B cell (primary cell): ENCODE data around the gene ZNF79. TPM values are rescaled to one million over a fixed set of nuclear protein-coding genes. Genes with fewer than 3 reads are reported as not detected.

Source experiments
- ATAC-seq: fragments of 200-7000 bp; cut with Tn5 transposase; one replicate; pipeline ENCODE4 v1.10.0; 2021; ENCODE audit warnings: low read depth, mild to moderate bottlenecking, moderate number of reproducible peaks, moderate library complexity
- CTCF ChIA-PET: fragments of 350-600 bp; sonication (Branson Sonifier 250); formaldehyde crosslinking; loops from one replicate; lab custom pipeline; 2021; ENCODE audit warnings: antibody characterized with exemption, inconsistent platforms; lab: Charles Lee
- POLR2A ChIA-PET: fragments of 350-600 bp; sonication (Branson Sonifier 250); formaldehyde crosslinking; loops from one replicate; lab custom pipeline; 2021; ENCODE audit warnings: antibody characterized with exemption; lab: Charles Lee
- DNase-seq: peaks from one replicate; pipeline ENCODE4 v3.0.0; 2013
- H2AFZ ChIP-seq: 2 replicates; pipeline ENCODE4 v1.6.1; 2012; ENCODE audit warnings: mild to moderate bottlenecking, low read depth, low read length; ENCODE audit not compliant: insufficient read depth, poor library complexity, severe bottlenecking
- H3K27ac ChIP-seq, 2 donors: 1 replicate in 1 of 2; 2 replicates in 1 of 2; pipeline ENCODE4 v1.5.1; 2012 to 2013; ENCODE audit warnings: low read length in 2 of 2, mild to moderate bottlenecking in 2 of 2, moderate library complexity in 1 of 2
- H3K27me3 ChIP-seq, 4 experiments: fragments of 200-600 bp in 1 of 4; sonication (generic) in 1 of 4; replicated peaks in 1 of 4; 1 replicate in 2 of 4; 2 replicates in 2 of 4; pipeline versions ENCODE4 v1.6.1 to v1.7.0; 2013 to 2016; ENCODE audit warnings: low read length in 3 of 4, mild to moderate bottlenecking in 2 of 4, mixed read lengths in 1 of 4, moderate library complexity in 1 of 4; ENCODE audit not compliant: insufficient read depth in 4 of 4, control insufficient read depth in 3 of 4; ENCODE audit errors: control extremely low read depth in 1 of 4
- H3K36me3 ChIP-seq, 2 experiments: replicated peaks in 1 of 2; 1 replicate in 1 of 2; 2 replicates in 1 of 2; pipeline versions ENCODE4 v1.6.1 to v1.7.1; 2013; ENCODE audit warnings: low read length in 1 of 2; ENCODE audit not compliant: insufficient read depth in 2 of 2, control insufficient read depth in 1 of 2; ENCODE audit errors: control extremely low read depth in 1 of 2, extremely low read depth in 1 of 2
- H3K4me1 ChIP-seq, 2 donors: fragments of 200-600 bp in 1 of 2; sonication (generic) in 1 of 2; 1 replicate in 1 of 2; 2 replicates in 1 of 2; pipeline versions ENCODE4 v1.5.1 to v1.6.1; 2013 to 2017; ENCODE audit warnings: low read length in 2 of 2; ENCODE audit not compliant: control insufficient read depth in 2 of 2, insufficient read depth in 2 of 2
- H3K4me2 ChIP-seq: replicated peaks from 2 replicates; pipeline ENCODE3; 2012; ENCODE audit warnings: mild to moderate bottlenecking, low read depth, low read length; ENCODE audit not compliant: poor library complexity, severe bottlenecking
- H3K4me3 ChIP-seq, 5 experiments: fragments of 200-600 bp in 1 of 5; sonication (generic) in 1 of 5; 1 replicate in 3 of 5; 2 replicates in 2 of 5; pipeline versions ENCODE4 v1.5.1 to v1.7.0; 2011 to 2016; ENCODE audit warnings: low read length in 4 of 5, mild to moderate bottlenecking in 4 of 5, low read depth in 2 of 5, control low read depth in 1 of 5, moderate library complexity in 1 of 5; ENCODE audit not compliant: insufficient read depth in 1 of 5; ENCODE audit errors: control extremely low read depth in 1 of 5, extremely low read depth in 1 of 5
- H3K79me2 ChIP-seq: fragments of 200-600 bp; sonication (generic); one replicate; pipeline ENCODE4 v1.6.0; 2016; ENCODE audit warnings: low read length; ENCODE audit not compliant: control insufficient read depth, insufficient read depth
- H3K9ac ChIP-seq: fragments of 200-600 bp; sonication (generic); 2 replicates; pipeline ENCODE4 v1.6.1; 2017; ENCODE audit warnings: mild to moderate bottlenecking, low read length, moderate library complexity
- H3K9me3 ChIP-seq, 3 donors: one replicate each; pipeline versions ENCODE4 v1.6.1 to v1.7.1; 2013; ENCODE audit warnings: low read length in 2 of 3; ENCODE audit not compliant: control insufficient read depth in 2 of 3, insufficient read depth in 1 of 3; ENCODE audit errors: control extremely low read depth in 1 of 3
- H4K20me1 ChIP-seq: 2 replicates; pipeline ENCODE4 v1.6.0; 2012; ENCODE audit warnings: mild to moderate bottlenecking, low read length; ENCODE audit not compliant: insufficient read depth, control insufficient read depth, poor library complexity, severe bottlenecking
- H3K27ac Mint-ChIP-seq: one replicate; pipeline ENCODE4 v1.8.0; 2021; ENCODE audit warnings: mixed read lengths
- H3K27me3 Mint-ChIP-seq: one replicate; pipeline ENCODE4 v1.8.0; 2021; ENCODE audit warnings: mixed read lengths
- H3K4me1 Mint-ChIP-seq: one replicate; pipeline ENCODE4 v1.8.0; 2021; ENCODE audit warnings: mixed read lengths
- H3K4me3 Mint-ChIP-seq: one replicate; pipeline ENCODE4 v1.8.0; 2021; ENCODE audit warnings: mixed read lengths
- H3K9me3 Mint-ChIP-seq: one replicate; pipeline ENCODE4 v1.8.0; 2022; ENCODE audit warnings: mixed read lengths; ENCODE audit not compliant: insufficient read depth
- CTCF ChIP-seq: fragments of 200-600 bp; IDR thresholded peaks from one replicate; pipeline ENCODE4 v1.8.0; 2022; ENCODE audit warnings: antibody characterized with exemption, mild to moderate bottlenecking
- EZH2 ChIP-seq: IDR thresholded peaks from 2 replicates; pipeline ENCODE4 v1.6.1; 2012; ENCODE audit warnings: borderline replicate concordance, low read depth, mild to moderate bottlenecking, moderate library complexity, low read length; ENCODE audit not compliant: insufficient read depth, poor library complexity, severe bottlenecking
- WGBS: methylation state at CpG from one replicate; pipeline ENCODE4 v1.1.5; 2013; ENCODE audit warnings: missing lambda C conversion rate; ENCODE audit not compliant: insufficient coverage; 5-methylcytosine and 5-hydroxymethylcytosine counted together
- intact Hi-C: fragments of 100-400 bp; cut with micrococcal nuclease; formaldehyde crosslinking; loops from one replicate; pipeline ENCODE4 v1.10.0; 2022
- polyA plus RNA-seq: library from polyadenylated mRNA; depleted of rRNA; stranded (reverse); fragments of >200 nt; gene quantifications from 2 replicates; pipeline ENCODE4 v1.2.3, GENCODE V29; 2012
- total RNA-seq, 2 donors: library from RNA; stranded (reverse); fragments of 120-200 nt in 1 of 2; gene quantifications; 1 replicate in 1 of 2; 2 replicates in 1 of 2; pipeline versions ENCODE4 v1.2.3 to v1.2.4, GENCODE V29; 2013 to 2022

Gene ZNF79
- total and polyA plus RNA-seq, 2 donors (not counting 1 experiment from before 2014, with no cell fraction given) = 4.8 to 16.1 TPM

- H3K4me1 Mint-ChIP-seq = no peaks in the 10 kb centered on the region
- DNase-seq = no peak
- intact Hi-C loops = no loop called here
- Histone ChIP-seq H3K27me3 (no peaks in the 10 kb centered on the region), H3K9ac (no peak overlapping the region), H3K4me2 (no peak overlapping the region), H2AFZ (no peak overlapping the region), H3K9me3 (no peaks in the 10 kb centered on the region), H3K27ac (no peak overlapping the region), H4K20me1 (no peaks in the 10 kb centered on the region), H3K4me3 (no peak overlapping the region), H3K4me1 (no peaks in the 10 kb centered on the region), H3K79me2 (no peaks in the 10 kb centered on the region), H3K36me3 (peaks cover 0 to 65% of the 10 kb centered on the region in 2 experiments)
- no peaks in the 10 kb centered on the region for H3K9me3 Mint-ChIP-seq
- no peaks in the 10 kb centered on the region for H3K27me3 Mint-ChIP-seq
- H3K4me3 Mint-ChIP-seq = no peak overlapping the region
- no peak overlapping the region for H3K27ac Mint-ChIP-seq
- WGBS = over 99% methylated on average over 13 of the region's 14 CpGs
- TF ChIP-seq CTCF = no peak
- no peak for TF ChIP-seq EZH2
- ChIA-PET CTCF (no interaction called here), POLR2A (interaction anchor here (0.5 kb wide), 1 partner anchor 431 kb away, joined by 7 read pairs; no protein-coding TSS in a partner anchor)
- ATAC-seq = no peak
Observed at GRCh38 chr9:127492616-127493015, 68.4 kb downstream of the ZNF79 start.

GRCh38 chr9:127493592-127494303 is 69.6 kb downstream of the ZNF79 start:
- Histone ChIP-seq H3K27ac (no peak overlapping the region), H3K4me3 (no peak overlapping the region), H3K9ac (no peak overlapping the region), H3K4me1 (no peaks in the 10 kb centered on the region), H3K79me2 (no peaks in the 10 kb centered on the region), H3K36me3 (peaks cover 0 to 71% of the 10 kb centered on the region in 2 experiments), H2AFZ (no peak overlapping the region), H3K9me3 (no peaks in the 10 kb centered on the region), H3K4me2 (no peak overlapping the region), H4K20me1 (no peaks in the 10 kb centered on the region), H3K27me3 (no peaks in the 10 kb centered on the region)
- intact Hi-C loops = no loop called here
- Mint-ChIP-seq H3K4me3 (no peak overlapping the region), H3K4me1 (no peaks in the 10 kb centered on the region), H3K9me3 (no peaks in the 10 kb centered on the region), H3K27me3 (no peaks in the 10 kb centered on the region), H3K27ac (no peak overlapping the region)
- DNase-seq (no peak), ATAC-seq (no peak)
- no peak for TF ChIP-seq EZH2
- no peak for TF ChIP-seq CTCF
- ChIA-PET CTCF (interaction anchor here (0.9 kb wide), 1 partner anchor 93 kb away, joined by 5 read pairs; no protein-coding TSS in a partner anchor), POLR2A (no interaction called here)
- 96% methylated on average over 22 of the region's 22 CpGs for WGBS
